CD4-positive, alpha-beta T cell (primary cell): ENCODE measurements around the gene SLC34A3. TPM values are rescaled to one million over a fixed set of nuclear protein-coding genes. Genes with fewer than 3 reads are reported as not detected.

Experiments used
- ATAC-seq: fragments of 200-7000 bp; cut with Tn5 transposase; one replicate; pipeline ENCODE4 v1.10.0; 2022; ENCODE audit warnings: mild to moderate bottlenecking; ENCODE audit not compliant: poor library complexity
- CTCF ChIA-PET: fragments of 350-600 bp; sonication (Branson Sonifier 250); formaldehyde crosslinking; loops from one replicate; lab custom pipeline; 2021; ENCODE audit warnings: antibody characterized with exemption, inconsistent platforms; lab: Charles Lee
- POLR2A ChIA-PET: fragments of 350-600 bp; sonication (Branson Sonifier 250); formaldehyde crosslinking; loops from one replicate; lab custom pipeline; 2021; ENCODE audit warnings: antibody characterized with exemption, inconsistent platforms; lab: Charles Lee
- DNase-seq, 14 experiments: peaks; one replicate each; pipeline ENCODE4 v3.0.0-alpha.2; 2013 to 2020; ENCODE audit warnings: mixed read lengths in 2 of 14
- H3K27ac ChIP-seq, 2 donors: one replicate each; pipeline versions ENCODE4 v1.5.1 to v1.7.0; 2013; ENCODE audit warnings: low read length in 2 of 2, low read depth in 1 of 2, mild to moderate bottlenecking in 1 of 2
- H3K27me3 ChIP-seq, 2 experiments: 1 replicate in 1 of 2; 2 replicates in 1 of 2; pipeline versions ENCODE4 v1.6.1 to v1.7.0; 2013; ENCODE audit warnings: low read length in 2 of 2, control low read depth in 1 of 2, mild to moderate bottlenecking in 1 of 2, moderate library complexity in 1 of 2; ENCODE audit not compliant: insufficient read depth in 2 of 2, control insufficient read depth in 1 of 2
- H3K36me3 ChIP-seq: one replicate; pipeline ENCODE4 v1.6.1; 2013; ENCODE audit warnings: low read length, control low read depth; ENCODE audit not compliant: insufficient read depth
- H3K4me1 ChIP-seq: one replicate; pipeline ENCODE4 v1.6.1; 2013; ENCODE audit warnings: low read length, control low read depth; ENCODE audit not compliant: insufficient read depth
- H3K4me3 ChIP-seq: one replicate; pipeline ENCODE4 v1.5.1; 2013; ENCODE audit warnings: mild to moderate bottlenecking, low read length, moderate library complexity
- H3K9me3 ChIP-seq, 2 experiments: 1 replicate in 1 of 2; 2 replicates in 1 of 2; pipeline versions ENCODE4 v1.6.1 to v1.7.0; 2013; ENCODE audit warnings: low read length in 2 of 2, mild to moderate bottlenecking in 2 of 2, control low read depth in 1 of 2, moderate library complexity in 1 of 2; ENCODE audit not compliant: control insufficient read depth in 1 of 2, insufficient read depth in 1 of 2
- H3K27ac Mint-ChIP-seq: one replicate; pipeline ENCODE4 v1.8.0; 2020; ENCODE audit warnings: mixed read lengths
- H3K27me3 Mint-ChIP-seq: one replicate; pipeline ENCODE4 v1.8.0; 2021; ENCODE audit warnings: mixed read lengths
- H3K36me3 Mint-ChIP-seq: one replicate; pipeline ENCODE4 v1.8.0; 2021; ENCODE audit warnings: low read depth, mixed read lengths
- H3K4me1 Mint-ChIP-seq: one replicate; pipeline ENCODE4 v1.8.0; 2021; ENCODE audit warnings: low read depth, mixed read lengths
- H3K4me3 Mint-ChIP-seq: one replicate; pipeline ENCODE4 v1.8.0; 2020; ENCODE audit warnings: mild to moderate bottlenecking, mixed read lengths
- H3K9me3 Mint-ChIP-seq: one replicate; pipeline ENCODE4 v1.8.0; 2020; ENCODE audit warnings: mixed read lengths
- intact Hi-C, 2 experiments: fragments of 100-400 bp; cut with DNase I in 1 of 2; cut with micrococcal nuclease in 1 of 2; formaldehyde crosslinking; loops; one replicate each; pipeline versions ENCODE4 v1.15.1 to v1.9.0; 2023 to 2025; cut with DNase I, micrococcal nuclease
- total RNA-seq, 174 experiments: library from RNA in 2 of 174; stranded (reverse) in 2 of 174; gene quantifications; one replicate each; pipeline ENCODE4 v1.2.3 and lab custom pipeline; 2021 to 2026
- TF ChIP-seq, protein P1 (sequence below): fragments of 200-600 bp; IDR thresholded peaks from one replicate; pipeline ENCODE4 v1.8.0; 2022; ENCODE audit warnings: antibody characterized with exemption, mild to moderate bottlenecking

Gene SLC34A3
- total RNA-seq, 2 experiments from 2014 or later: not detected

DNA sequence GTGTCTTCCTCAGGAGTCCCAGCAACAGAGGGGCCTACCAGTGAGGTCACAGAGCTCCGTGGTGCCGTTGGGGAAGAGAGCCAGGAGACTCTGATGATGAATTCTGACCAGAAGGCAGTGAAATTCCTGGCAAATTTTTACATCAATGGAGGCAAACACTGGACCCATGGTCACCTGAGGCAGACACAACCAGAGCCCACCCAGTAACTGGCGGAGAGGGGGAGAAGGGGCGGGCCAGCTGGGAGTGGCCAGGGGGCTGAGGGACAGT, 20.4 kb downstream of the SLC34A3 start, which contains the start of gene STPG3:
TSS of gene STPG3 (plus strand) at position 93 of the 268 bp plus-strand sequence. CDS start at position 94, 1 bp downstream.
- intact Hi-C loops: no loop called here
- ATAC-seq: no peak
- Mint-ChIP-seq H3K4me1 (peaks cover 10% of the 10 kb centered on the region), H3K36me3 (no peaks in the 10 kb centered on the region), H3K27ac (no peak within 1 kb of the TSS), H3K9me3 (no peaks in the 10 kb centered on the region), H3K27me3 (no peaks in the 10 kb centered on the region), H3K4me3 (peak within 1 kb of the TSS; percentile 68)
- Histone ChIP-seq H3K36me3 (no peaks in the 10 kb centered on the region), H3K9me3 (no peaks in the 10 kb centered on the region), H3K27me3 (no peaks in the 10 kb centered on the region), H3K27ac (no peak within 1 kb of the TSS), H3K4me1 (peaks cover 16% of the 10 kb centered on the region), H3K4me3 (no peak within 1 kb of the TSS)
- ChIA-PET POLR2A (interaction anchor here (0.8 kb wide), 1 partner anchor 10 kb away, joined by 3 read pairs; the partner anchor contains the start of gene TUBB4B), CTCF (no interaction called here)
- DNase-seq: no peak
- TF ChIP-seq, protein P1, sequence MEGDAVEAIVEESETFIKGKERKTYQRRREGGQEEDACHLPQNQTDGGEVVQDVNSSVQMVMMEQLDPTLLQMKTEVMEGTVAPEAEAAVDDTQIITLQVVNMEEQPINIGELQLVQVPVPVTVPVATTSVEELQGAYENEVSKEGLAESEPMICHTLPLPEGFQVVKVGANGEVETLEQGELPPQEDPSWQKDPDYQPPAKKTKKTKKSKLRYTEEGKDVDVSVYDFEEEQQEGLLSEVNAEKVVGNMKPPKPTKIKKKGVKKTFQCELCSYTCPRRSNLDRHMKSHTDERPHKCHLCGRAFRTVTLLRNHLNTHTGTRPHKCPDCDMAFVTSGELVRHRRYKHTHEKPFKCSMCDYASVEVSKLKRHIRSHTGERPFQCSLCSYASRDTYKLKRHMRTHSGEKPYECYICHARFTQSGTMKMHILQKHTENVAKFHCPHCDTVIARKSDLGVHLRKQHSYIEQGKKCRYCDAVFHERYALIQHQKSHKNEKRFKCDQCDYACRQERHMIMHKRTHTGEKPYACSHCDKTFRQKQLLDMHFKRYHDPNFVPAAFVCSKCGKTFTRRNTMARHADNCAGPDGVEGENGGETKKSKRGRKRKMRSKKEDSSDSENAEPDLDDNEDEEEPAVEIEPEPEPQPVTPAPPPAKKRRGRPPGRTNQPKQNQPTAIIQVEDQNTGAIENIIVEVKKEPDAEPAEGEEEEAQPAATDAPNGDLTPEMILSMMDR: no peak

GRCh38 chr9:137251490-137252268, 21.0 kb downstream of the SLC34A3 start:
- ChIA-PET CTCF (no interaction called here), POLR2A (interaction anchor here (0.8 to 3.8 kb wide), 2 partner anchors 9 to 11 kb away, joined by 3 to 27 read pairs; partner anchors contain the start of gene TUBB4B)
- Histone ChIP-seq H3K4me1 (peaks cover 21% of the 10 kb centered on the region), H3K9me3 (no peaks in the 10 kb centered on the region), H3K27ac (no peak overlapping the region), H3K36me3 (peaks cover 4% of the 10 kb centered on the region), H3K4me3 (no peak overlapping the region), H3K27me3 (no peaks in the 10 kb centered on the region)
- Mint-ChIP-seq H3K36me3 (peaks cover 2% of the 10 kb centered on the region), H3K9me3 (no peaks in the 10 kb centered on the region), H3K27ac (no peak overlapping the region), H3K4me3 (peak overlapping the region; percentile 30), H3K4me1 (peaks cover 16% of the 10 kb centered on the region), H3K27me3 (no peaks in the 10 kb centered on the region)
- DNase-seq (peak in 1 of 14 experiments; percentile 7), ATAC-seq (no peak)
- TF ChIP-seq, protein P1: no peak
- intact Hi-C loops: no loop called here

DNA sequence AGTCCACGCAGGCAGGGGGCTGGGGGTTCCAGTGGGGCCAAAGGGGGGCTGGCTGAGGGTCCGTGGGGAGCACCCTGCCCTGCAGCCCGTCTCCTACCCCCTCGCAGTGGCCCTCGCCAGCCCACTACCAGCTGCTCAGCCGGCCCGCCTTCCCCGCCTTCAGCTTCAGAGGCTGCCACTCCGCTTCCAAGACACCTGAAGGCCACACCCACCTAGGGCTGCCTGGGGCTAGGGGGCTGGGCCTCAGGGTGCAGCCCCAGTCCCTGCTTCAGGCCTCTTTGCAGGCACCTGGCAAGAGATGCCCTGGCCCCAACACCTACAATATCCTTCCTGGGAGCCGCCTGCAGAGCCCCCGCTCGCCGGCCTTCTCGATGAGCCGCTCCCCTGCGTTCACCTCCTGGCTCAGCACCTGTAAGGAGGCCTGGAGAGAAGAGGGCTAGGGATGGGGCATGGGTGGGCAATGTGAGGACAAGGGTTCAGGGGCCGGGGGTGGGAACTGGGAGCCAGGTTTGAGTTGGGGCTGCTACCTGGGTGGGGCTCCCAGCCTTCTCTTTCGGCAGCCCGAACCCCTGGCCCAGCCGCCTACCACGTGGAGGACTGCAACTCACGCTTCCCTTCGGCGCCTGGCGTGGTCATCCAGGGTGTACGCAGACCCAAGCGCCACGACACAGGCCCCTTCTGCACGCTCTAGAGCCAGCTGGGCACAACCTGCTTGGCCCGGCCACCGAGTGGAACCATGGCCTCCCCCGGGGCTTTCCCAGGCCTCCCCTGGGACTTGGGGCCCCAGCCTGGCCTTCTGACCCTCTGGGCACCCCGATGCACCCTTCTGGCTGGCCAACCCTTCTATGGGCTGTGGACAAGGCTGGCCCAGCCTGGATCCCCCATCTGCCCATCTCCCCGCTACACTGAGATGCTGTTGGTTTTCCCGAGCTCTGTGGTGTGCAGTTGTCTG, 22.1 kb downstream of the SLC34A3 start:
- Histone ChIP-seq H3K27me3 (no peaks in the 10 kb centered on the region), H3K4me3 (no peak overlapping the region), H3K4me1 (peaks cover 25% of the 10 kb centered on the region), H3K36me3 (peaks cover 11% of the 10 kb centered on the region), H3K27ac (no peak overlapping the region), H3K9me3 (no peaks in the 10 kb centered on the region)
- no peaks in the 10 kb centered on the region for H3K9me3 Mint-ChIP-seq
- no peak overlapping the region for H3K27ac Mint-ChIP-seq
- CTCF ChIA-PET: interaction anchor here (2.9 kb wide), 1 partner anchor 16 kb away, joined by 18 read pairs; no protein-coding TSS in a partner anchor
- DNase-seq: peak in 1 of 14 experiments; percentile 6
- ATAC-seq: no peak
- POLR2A ChIA-PET: interaction anchor here (1.4 to 4.7 kb wide), 3 partner anchors 10 to 525 kb away, joined by 4 to 63 read pairs (median 27); partner anchors contain the start of gene TUBB4B
- intact Hi-C loops: no loop called here
- TF ChIP-seq, protein P1: no peak
- peak overlapping the region; percentile 45 for H3K4me3 Mint-ChIP-seq
- peaks cover 16% of the 10 kb centered on the region for H3K4me1 Mint-ChIP-seq
- peaks cover 5% of the 10 kb centered on the region for H3K36me3 Mint-ChIP-seq
- H3K27me3 Mint-ChIP-seq: no peaks in the 10 kb centered on the region
